CD4-positive, alpha-beta T cell treated with Interleukin-17A for 1 hour (primary cell): ENCODE measurements around the gene ANAPC5.
"Not testable (repeated sequence)": the region's sequence is repeated elsewhere in the genome, so short reads cannot be mapped to it uniquely, and the experiment has no call there.

Experiments used
- DNase-seq: peaks from one replicate; pipeline ENCODE4 v3.0.0-alpha.2; 2020

Gene ANAPC5

DNA sequence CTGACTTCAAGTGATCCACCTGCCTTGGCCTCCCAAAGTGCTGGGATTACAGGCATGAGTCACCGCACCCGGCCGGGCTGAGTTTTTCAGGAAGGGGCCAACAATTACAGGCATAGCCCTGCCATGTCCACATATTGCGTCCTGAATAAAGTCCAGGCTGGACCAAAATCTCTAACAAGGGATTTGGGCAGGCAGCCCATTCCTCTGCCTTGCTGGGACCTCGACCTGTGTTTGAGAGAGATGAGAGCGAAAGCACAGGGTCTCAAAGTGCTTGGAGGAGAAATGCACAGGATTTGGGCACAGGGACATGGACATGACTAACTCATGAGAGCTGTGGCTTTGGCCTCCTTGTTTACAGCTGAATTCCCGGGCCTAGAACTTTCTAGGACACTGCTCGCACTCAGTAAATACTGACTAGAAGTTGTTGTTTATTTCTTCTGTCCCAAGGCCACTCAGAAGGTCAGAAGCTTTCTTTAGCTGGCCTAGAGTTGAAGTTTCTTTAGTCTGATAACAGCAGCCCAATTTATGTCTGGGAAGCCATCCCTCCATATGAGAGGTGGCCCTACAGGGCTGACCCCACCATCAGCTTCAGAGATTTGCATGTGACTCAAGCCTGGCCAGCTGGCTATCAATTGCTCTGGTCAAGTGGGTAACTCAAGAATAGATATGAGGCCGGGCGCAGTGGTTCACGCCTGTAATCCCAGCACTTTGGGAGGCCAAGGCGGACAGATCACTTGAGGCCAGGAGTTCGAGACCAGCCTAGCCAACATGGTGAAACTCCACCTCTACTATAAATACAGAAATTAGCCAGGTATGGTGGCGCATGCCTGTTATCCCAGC is 67.4 kb downstream of the ANAPC5 start:
- no peak for DNase-seq

DNA sequence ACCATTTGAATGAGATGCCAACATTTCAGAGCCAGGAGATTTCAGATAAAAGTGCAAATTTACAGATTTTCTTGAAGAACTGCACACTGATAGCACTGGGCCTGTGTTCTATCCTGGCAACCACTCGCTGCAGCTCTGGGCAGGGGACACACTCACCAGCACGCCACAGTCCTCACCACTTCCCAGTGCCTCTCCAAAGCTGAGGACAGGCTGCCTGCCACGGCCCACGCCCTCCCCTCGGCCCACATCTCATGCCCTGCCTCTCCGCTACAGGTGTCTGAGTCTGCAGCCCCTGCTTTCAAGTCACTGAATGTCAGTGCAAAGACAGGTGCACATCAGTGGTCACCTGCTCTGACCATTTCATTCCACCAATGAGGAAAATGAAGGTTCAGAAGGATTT is 68.4 kb downstream of the ANAPC5 start:
- DNase-seq: no peak

- DNase-seq: no peak
These were observed 68.8 kb downstream of the ANAPC5 start for GRCh38 chr12:121283388-121283787.

GRCh38 chr12:121282910-121283309 is 69.3 kb downstream of the ANAPC5 start:
- DNase-seq: not testable (repeated sequence)

- DNase-seq: no peak
These were observed 70.0 kb downstream of the ANAPC5 start for GRCh38 chr12:121282072-121282742.

DNA sequence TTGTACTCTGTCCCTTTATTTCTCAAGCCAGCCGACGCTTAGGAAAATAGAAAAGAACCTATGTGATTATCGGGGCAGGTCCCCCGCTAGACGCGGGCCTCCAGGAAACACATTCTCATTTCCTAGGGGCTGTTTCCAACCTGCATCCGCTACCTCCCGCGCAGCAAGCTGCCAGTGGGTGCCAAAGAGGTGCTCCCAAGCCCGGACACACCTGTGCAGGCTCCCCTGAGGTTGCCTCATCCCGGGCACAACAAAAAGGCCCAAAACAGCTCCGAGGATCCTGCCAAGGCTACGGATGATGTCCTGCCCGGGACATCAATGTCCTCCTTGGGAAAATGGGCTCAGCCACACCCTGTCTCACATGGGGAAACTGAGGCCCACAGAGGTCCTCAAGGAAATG is 71.1 kb downstream of the ANAPC5 start:
- DNase-seq: not testable (repeated sequence)

- DNase-seq: not testable (repeated sequence)
These were observed 71.7 kb downstream of the ANAPC5 start for GRCh38 chr12:121280531-121280930.

GRCh38 chr12:121279507-121279915 is 72.7 kb downstream of the ANAPC5 start:
- DNase-seq: no peak

DNA sequence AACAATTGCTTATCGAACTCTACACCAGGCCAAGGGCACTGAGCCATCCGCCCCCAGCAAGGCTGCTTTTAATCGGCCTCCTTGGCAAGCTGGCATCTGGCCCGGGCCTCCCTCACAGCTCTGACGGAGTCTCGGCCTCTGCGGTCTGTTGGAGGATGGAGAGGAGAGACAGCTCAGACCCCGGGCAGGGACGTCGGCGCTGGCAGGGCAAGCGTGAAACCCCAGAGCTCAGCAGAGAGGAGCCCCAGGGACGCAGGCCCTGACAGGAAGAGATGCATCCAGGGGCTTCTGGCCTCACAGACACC is 73.2 kb downstream of the ANAPC5 start:
- no peak for DNase-seq

DNA sequence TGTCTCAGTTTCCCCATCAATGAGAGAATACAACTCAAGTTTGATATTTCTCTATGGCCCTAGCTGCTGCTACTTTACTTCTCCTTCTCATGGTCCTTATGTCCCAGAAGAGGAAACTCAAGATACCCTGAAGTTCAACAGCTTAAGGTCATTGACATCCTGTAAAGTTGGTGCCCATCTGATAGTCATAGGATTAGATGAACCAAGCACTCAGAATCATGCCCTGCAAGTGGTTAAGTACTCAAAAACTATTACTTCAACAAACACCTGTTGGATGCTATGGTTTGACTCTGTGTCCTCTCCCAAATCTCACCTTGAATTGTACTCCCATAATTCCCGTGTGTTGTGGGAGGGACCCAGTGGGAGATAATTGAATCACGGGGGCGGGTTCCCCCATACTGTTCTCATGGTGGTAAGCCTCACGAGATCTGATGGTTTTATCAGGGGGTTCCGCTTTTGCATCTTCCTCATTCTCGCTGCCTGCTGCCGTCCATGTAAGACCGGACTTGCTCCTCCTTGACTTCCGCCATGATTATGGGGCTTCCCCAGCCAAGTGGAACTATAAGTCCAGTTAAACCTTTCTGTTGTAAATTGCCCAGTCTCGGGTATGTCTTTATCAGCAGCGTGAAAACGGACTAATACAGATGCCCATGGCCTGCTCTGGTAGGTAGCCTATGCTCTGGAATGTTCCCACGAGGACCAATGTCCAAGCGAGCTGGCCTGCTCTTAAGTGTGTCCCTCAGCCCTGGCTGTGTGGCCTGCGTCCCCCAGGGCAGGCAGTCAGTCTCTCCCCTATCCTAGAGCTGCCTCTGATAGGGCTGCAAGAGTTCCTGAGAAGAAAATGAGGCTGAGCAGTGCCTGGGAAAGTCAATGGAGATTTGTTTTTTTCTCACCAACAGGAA is 73.8 kb downstream of the ANAPC5 start:
- peak; percentile 12 for DNase-seq

DNA sequence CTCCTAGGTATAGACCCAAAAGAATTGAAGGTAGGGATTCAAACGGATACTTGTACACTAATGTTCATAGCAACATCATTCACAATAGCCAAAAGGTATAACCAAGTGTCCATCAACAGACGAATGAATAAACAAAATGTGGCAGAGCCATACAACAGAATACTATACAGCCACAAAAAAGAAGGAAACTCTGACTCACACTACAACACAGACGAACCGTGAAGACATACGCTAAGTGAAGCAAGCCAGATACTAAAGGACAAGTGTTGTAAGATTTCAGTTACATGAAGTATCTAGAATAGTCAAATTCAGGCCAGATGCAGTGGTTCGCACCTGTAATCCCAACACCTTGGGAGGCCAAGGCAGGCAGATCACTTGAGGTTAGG is 74.8 kb downstream of the ANAPC5 start:
- DNase-seq: no peak

- DNase-seq: no peak
These were observed 78.0 kb downstream of the ANAPC5 start for GRCh38 chr12:121274036-121274763.

GRCh38 chr12:121273364-121273896 is 78.8 kb downstream of the ANAPC5 start:
- no peak for DNase-seq

DNA sequence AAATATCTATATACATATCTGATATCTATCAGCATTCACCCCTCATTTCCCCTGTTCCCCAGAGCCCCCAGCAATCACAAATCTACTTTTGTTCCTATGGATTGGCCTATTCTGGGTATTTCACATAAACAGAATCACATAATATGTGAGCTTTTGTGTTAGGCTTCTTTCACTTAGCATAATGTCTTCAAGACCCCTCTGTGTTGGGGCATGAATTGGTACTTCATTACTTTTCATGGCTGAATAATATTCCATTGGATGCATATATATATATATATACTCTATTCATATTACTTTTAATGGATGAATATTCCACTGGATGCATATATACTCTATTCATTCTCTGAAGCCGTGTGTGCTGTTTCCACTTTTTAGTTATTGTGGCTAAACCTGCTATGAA is 84.4 kb downstream of the ANAPC5 start:
- no peak for DNase-seq

DNA sequence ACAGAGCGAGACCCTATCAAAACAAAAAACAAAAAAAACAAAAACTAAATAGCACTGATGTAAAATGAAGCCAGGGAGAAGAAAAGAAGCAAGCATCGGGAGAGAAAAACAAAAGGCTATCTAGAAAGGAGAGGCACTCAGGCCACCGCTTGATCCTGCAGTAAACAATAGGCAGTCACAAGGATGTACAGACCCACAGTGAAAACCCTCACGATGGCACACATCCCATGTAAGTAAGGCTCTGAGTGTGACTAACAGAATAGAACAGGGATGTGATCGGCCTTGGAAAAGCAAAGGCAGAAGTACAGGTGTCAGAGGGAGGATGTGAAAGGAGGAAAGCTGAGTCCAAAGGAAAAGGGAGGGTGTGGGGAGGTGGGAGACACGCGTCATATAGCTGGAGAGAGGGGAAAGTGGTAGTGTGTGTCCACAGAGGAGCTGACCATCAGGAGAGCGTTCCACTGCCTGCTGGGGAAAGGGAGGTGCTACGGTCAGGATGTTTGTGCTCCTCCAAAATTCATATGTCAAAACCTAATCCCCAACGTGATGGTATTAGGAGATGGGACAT is 87.2 kb downstream of the ANAPC5 start:
- no peak for DNase-seq

GRCh38 chr12:121264135-121264534 is 88.1 kb downstream of the ANAPC5 start:
- no peak for DNase-seq

DNA sequence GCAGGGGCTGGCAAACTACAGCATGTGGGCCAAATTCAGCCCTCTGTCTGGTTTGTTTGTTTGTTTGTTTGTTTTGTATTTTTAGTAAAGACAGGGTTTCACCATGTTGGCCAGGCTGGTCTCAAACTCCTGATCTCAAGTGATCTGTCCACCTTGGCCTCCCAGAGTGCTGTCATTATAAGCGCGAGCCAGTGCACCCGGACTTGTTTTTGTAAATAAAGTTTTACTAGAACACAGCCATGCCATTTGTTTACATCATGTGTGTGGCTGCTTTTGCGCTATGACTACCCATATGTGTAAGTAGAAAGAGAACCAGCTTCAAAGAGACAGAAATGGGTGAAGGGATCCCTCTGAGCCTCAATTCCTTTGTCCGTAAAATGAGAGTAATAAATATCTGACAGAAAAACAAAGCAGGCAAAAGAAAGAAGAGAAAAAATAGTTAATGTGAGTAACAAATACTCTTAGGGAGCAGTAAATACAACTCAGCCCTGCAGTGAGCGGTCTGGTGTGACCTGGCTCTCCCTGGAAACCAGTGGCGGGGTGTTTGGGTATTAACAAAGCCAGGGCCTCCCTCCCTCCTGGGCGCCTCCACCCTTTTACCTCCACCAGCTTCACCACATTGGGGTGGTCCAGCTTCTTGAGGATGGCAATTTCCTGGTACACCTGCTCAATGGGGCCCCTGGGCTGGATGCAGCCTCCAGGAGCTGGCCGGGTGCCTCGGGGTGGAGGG is 88.8 kb downstream of the ANAPC5 start:
- DNase-seq: no peak

- no peak for DNase-seq
These were observed 90.8 kb downstream of the ANAPC5 start for GRCh38 chr12:121261398-121261797.

- no peak for DNase-seq
These were observed 92.1 kb downstream of the ANAPC5 start for GRCh38 chr12:121260091-121260490.

- DNase-seq: no peak
These were observed 93.1 kb downstream of the ANAPC5 start for GRCh38 chr12:121259074-121259473.
